Activated T-cell treated with anti-CD3 and anti-CD28 coated beads, Interleukin-2, amount 50 U/mL, for 48 hours (primary cell): ENCODE data around the gene CROCC.
"Not testable (repeated sequence)": the region's sequence is repeated elsewhere in the genome, so short reads cannot be mapped to it uniquely, and the experiment has no call there.

Experiments used
- DNase-seq, 2 experiments: peaks; one replicate each; pipeline ENCODE4 v3.0.0-alpha.2; 2020

CROCC gene

DNA sequence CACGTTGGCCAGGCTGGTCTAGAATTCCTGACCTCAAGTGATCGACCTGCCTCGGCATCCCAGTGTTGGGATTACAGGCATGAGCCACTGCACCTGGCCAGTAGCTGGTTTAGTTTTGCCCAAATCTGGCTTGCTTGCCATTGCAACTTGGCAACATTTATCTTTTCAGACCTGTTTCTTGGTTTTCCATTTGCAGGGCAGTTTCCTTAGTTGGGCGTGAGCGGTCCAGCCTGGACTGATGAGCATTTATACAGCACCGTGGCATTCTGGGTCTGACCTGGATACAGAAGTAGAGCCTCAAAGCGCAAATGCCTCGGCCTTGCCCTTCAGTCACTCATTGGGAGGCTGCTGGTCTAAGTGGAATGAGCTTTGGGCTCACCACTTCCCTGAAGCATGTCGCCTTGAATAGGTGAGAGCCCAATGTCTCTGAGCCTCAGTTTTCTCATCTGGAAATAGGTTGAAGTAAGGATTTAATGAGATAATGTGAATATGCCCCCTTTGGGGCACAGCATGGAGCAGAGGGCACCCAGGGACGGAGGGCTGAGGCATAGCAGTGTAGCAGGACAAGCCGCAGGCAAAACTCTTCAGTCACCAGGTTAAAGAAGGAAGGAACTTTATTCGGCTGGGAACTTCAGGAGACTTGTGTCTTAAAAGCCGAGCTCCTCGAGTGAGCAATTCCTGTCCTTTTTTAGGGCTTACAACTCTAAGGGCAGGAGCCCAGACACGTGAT is 2.6 kb upstream of the CROCC start:
- DNase-seq: not testable (repeated sequence)

DNA sequence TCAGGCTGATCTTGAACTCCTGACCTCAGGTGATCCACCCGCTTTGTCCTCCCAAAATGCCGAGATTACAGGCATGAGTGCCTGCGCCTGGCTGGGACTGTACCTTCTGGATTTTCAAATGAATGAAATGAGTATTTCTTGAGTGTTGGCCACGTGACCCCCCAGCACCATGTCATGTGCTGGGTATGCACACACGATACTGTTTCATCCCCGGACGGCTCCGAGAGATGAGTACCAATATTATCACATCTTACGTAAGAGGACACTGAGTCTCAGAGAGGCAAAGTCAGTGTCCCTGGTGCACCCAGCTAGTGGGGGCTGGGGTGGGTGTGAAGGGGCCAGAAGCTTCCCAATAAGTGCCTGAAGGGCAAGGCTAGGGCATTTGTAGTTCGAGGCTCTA is 780 bp upstream of the CROCC start:
- no peak for DNase-seq

DNA sequence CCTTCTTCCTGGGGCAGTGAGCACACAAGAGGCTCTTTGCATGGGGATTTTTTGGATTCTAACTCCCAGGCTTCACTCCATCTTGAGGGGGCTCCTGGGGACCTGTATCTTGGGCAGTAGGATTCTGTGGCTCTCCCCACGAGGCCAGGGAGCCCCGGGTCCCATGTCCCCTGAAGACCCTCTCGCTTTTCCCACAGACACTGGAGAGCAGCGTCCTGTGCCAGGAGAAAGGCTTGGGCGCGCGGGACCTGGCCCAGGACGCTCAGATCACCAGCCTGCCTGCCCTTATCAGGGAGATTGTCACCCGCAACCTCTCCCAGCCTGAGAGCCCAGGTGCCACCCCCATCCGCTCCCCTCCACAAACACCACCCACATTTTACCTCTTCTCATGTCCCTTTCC is 735 bp downstream of the CROCC start:
- no peak for DNase-seq

DNA sequence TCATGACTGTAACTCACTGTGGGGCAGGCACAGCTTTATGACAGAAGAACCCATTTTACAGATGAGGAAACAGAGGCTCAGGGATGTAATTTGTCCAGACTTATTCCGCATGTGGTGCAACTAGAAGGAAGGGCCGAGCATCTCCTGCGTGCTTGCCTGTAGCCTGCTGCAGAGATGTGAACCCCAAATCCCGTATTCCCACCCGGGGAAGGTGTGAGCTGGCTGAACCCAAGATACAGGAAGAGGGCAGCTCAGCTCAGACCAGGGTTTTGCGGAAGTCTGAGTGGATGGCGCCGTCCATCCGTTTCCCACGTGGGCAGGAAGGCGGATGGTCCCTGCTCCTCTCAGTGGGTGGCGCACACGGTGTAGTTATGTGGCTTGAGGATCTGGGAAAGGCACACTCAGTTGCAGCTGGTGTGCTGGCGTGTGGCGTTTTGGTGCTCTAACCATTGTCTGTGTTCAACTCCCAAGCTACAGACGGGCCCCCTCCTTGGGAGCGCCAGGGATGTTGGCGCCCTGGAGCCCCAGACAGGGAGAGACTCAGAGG is 1.2 kb downstream of the CROCC start:
- no peak for DNase-seq

DNA sequence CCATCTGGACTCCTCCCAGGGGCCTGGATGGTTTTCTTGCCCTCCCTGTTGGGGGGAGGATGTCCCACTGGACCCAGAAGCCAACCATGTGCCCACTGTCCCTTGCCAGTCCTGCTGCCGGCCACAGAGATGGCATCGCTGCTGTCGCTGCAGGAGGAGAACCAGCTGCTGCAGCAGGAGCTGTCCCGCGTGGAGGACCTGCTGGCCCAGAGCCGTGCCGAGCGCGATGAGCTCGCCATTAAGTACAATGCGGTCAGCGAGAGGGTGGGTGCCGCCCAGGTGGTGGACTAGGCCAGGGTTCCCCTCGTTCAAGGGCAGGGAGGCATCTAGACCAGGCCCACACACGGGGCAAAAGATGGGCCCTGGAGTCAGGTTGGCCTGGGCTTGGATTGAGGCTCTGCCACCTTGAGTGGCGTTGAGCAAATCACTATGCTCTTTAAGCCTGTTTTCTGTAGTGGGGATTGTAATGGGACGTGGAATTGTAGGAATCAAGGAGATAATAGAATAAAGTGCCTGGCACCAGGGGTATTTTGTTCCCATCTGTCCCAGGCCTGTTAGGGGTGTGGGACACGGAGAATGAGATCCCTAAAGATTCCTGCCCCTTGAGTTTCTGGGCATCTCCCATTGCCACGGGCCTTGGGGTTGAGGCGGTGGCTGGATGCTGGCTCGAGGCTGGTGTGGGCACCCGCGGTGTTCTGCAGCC is 2.6 kb downstream of the CROCC start:
- DNase-seq: no peak

DNA sequence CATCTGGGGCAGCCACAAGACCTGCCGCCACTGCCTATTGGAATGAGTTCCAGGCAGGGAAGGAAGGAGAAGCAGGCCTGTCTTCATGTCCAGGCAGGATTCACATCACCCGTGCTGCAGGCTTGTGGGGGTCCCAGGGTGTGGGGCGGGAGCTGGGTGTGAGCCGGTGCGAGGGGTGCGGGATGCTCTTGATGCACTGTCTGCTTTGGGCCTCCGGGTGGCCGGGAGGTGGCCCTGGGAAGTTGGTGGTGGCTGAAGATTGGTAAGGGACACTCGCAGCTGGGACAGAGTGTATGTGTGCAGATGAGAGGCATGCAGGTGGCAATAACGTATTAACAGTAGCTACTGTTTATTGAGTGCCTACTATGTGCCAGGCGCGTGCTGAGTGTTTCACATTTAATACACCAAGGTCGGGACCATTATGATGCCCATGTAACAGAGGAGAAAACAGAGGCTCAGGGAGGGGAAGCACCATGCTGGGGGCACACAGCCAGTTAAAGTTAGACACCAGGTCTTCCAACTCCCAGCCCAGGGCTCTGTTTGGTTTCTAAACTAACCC is 3.3 kb downstream of the CROCC start:
- no peak for DNase-seq

DNA sequence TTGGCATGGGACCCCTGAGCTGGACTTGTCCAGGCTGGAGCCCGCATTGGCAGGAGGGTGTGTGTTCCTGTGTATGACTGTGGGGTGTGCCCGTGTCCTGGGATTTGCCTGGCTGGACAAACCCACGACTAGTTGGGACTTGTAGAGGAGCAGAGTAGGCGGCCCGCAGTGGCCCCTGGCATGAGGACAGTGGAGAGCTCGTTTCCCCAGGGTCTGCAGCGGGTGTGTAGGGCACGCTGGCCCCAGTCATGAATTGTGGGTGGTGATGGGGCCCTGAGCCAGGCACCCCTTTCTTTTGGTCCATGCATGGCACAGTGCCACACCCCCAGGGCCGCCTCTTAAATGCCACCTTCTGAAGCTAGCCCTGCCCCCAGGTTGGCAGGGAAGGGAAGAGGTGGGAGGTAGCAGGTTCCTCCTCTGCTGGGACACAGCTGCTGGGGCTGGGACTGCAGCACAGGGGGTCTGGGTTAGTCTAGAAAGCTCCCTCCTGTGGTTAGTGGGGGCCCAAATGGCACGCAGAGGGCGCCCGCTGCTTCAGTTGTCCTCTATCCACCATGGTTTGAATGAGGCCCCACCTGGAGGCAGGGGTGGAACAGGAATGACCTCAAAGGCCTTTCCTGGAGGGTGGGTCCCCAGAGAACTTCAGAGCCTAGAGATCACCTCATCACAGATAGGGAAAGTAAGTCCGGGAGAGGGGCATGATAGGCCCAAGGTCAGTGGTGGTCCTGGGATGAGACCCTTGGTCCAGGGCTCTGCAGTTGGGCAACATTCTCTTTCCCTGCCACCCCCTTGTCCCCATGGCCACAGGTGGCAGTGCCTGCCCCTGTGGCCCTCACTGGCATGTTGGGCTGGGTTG is 4.1 kb downstream of the CROCC start:
- no peak for DNase-seq

DNA sequence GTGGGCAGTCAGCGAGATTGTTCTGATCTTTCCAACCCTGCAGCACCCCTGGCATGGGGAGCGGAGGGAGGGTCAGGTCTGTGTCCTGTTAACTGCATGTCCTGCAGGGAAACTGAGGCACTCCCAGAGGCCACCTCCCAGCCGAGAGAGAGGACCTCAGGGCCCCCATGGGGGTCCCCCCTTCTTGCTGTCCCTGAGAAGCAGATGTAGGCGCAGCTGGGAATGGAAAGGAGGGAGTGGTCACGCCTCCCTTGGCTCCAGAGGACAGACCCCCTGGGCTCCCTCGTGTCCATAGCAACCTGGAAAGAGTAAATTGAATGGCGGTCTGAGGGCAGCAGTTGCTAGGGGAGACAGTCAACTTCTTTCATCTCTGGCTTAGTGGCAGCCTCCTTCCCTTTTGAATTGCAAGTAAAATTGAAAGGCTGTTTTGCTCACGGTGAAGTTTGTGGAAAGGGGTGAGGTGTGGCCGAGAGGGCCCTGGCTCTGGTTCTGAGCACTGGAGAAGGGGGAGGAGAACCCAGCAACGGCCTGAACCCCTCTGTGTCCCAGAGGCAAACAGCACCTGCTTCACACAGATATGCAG is 4.9 kb downstream of the CROCC start:
- no peak for DNase-seq

DNA sequence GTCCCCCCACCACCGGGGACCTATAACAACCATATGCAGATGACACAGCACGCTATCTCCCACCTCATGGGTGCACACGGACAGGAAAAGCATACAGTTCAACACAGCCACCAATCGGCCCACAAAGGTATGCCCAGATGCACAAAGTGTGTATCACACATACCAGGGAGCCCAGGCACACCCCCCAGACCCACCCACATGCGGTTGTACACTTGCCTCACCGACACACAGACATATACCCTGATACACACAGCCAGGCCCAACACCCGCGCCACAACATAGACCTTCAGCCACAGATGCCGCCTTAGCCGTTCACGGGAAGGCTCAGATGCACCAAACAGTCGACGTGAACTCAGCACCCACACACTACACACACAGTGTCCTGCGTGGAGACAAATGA is 5.5 kb downstream of the CROCC start:
- DNase-seq: no peak

DNA sequence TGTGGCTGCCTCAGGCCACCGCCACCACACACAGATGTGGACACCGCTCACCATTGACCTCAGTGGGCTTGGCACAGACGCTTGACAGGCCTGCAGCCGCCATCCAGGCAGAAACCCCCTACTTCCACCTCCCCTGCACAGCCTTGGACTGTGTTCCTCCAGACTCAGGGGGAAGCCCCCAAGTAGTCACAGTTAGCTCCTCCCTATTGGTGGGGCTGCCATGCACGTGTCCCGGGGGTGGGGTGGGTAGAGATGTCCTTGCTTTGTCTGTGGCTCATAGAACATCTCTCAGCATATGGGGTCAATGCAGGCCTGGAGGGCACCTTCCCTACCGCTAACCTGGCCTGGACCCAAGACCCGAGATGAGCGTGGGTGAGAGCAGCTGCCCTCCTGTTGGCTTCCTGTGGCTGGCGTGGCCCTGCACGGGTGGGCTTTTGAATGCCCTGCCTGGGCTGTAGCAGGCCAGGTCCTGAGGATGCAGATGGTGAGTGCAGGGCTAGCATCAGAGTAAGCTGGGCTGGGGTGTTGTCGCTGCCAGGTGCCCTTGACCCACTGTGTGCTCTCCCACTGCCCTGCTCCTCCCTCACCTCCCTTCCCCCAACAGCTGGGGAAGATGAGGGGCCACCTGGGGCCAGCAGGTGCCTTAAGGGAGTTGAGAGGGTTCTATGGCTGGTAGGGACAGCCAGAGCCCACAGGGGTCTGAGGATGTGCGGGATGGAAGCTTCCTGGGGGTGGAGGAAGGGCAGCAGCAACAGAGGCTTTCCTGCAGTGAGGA is 6.2 kb downstream of the CROCC start:
- no peak for DNase-seq

DNA sequence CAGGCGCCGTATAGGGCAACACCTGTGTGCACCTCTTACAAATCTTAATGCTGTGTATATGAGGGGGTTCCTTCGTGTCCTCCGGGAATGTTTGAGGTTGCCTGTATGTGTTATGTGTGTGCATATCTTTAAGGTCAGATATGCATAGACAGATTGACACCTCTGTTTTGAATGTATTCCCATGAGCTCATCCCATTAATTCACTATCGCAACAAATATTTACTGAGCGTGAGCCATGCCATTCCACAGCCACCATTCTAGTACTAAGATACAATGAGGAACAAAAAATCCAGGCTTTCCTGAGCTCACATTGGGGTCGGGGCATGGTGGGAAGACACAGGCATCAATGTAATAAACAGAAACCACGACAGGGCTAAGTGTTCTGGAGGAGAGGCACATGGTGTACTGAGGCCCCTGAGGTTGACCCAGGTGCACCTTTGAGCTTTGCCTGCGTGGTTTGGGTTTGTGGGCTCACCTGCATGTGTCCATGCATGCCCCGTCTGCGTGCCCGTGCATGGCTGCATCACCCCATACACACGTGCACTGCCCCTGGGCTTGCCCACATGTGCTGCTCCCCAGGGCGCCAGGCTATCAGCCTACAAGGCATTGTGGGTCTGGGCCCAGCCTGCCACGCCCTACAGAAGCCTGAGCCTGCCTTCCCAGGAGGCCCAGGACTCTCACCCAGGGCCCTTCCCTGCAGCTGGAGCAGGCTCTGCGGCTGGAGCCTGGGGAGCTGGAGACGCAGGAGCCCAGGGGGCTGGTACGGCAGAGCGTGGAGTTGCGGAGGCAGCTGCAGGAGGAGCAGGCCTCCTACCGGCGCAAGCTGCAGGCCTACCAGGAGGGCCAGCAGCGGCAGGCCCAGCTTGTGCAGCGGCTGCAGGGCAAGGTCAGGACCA is 7.7 kb downstream of the CROCC start:
- DNase-seq: not testable (repeated sequence)

DNA sequence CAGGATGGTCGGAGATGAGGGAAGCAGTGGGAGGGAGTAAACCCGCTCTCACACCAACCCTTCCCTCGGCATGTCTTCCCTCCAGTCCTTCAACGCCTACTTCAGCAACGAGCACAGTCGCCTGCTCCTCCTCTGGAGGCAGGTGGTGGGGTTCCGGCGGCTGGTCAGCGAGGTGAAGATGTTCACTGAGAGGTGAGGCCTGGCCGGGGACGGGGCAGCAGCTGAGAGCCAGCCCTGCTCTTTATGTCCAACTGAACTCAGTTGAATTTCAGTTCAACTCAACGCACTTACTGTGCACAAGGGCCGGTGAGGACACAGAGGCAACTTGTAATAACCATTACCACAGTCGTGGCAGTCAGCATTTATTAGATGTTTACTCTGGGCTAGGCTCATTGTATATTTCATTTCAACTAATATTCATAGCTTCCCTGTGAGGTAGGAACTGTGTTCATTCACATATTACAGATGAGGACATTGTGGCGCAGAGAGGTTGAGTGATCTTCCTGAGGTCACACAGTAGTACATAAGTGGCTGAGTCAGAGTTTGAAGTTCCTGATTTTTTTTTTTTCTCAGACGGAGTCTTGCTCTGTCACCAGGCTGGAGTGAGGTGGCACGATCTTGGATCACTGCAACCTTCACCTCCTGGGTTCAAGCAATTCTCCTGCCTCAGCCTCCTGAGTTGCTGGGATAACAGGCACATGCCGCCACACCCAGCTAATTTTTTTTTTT is 9.6 kb downstream of the CROCC start:
- DNase-seq: not testable (repeated sequence)

DNA sequence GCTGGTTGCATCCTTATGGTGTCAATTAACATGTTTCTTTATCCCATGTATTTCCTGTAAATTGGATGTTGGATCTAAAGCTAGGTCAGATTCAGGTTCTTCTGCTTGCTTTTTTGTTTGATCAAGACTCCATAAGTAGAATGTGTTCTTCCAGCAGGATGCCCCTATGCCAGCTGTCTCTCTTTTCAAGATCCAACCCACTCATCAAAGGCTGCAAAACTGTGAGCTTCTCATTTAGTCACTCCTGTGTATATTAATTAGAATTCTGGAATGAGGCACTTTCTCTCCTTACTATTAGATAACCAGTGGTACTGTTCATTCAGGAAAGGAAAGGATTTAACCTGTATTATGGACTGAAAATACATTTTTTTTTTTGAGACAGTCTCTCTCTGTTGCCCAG is 12.2 kb downstream of the CROCC start:
- DNase-seq: not testable (repeated sequence)

DNA sequence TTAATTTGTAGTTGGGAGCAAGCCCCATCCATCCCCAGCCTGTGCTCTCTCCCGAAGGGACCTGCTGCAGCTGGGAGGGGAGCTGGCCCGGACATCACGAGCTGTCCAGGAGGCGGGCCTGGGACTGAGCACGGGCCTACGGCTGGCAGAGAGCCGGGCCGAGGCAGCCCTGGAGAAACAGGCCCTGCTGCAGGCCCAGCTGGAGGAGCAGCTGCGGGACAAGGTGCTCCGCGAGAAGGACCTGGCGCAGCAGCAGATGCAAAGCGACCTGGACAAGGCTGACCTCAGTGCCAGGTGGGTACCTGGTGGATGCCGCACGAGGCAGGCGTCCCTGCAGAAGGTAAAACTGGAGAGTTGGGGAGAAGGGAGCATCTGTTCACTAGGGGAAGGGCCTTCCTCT is 14.8 kb downstream of the CROCC start:
- DNase-seq: not testable (repeated sequence)

DNA sequence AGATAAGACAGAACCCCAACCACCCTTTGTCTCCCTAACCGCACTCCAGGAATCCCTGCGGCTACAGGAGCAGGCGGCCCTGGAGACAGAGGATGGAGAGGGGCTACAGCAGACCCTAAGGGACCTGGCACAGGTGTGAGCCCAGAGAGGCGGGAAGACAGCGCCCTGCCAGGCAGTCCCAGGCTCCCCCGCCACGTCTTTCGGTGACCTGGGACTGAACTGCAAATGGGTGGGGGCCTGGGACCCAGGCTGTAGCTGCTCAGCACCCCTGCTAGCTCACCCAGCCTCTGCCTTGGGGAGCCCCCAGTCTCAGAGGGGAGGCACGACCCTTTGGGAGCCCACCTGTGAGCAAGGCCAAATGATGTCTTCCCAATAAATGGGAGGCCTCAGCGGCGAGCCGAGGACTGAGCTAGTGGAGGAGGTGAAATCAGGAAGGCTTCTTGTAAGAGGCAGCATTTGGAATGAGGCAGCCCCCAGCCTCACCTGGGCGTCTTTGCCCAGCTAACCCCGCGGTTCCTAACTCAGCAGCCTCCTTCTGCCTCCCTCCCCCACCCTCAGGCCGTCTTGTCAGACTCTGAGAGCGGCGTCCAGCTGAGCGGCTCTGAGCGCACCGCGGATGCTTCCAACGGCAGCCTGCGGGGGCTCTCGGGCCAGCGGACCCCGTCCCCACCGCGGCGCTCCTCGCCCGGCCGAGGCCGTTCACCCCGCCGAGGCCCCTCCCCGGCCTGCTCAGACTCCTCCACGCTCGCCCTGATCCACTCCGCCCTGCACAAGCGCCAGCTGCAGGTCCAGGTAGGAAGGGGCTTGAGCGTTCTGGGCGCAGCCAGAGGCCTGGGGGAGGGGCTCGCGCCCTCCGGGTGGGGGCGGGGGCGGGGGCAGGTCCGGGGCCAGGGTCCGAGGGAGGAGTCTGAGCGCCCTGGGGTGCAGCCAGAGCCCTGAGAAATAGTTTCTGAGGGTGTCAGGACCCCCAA is 16.9 kb downstream of the CROCC start:
- no peak for DNase-seq

DNA sequence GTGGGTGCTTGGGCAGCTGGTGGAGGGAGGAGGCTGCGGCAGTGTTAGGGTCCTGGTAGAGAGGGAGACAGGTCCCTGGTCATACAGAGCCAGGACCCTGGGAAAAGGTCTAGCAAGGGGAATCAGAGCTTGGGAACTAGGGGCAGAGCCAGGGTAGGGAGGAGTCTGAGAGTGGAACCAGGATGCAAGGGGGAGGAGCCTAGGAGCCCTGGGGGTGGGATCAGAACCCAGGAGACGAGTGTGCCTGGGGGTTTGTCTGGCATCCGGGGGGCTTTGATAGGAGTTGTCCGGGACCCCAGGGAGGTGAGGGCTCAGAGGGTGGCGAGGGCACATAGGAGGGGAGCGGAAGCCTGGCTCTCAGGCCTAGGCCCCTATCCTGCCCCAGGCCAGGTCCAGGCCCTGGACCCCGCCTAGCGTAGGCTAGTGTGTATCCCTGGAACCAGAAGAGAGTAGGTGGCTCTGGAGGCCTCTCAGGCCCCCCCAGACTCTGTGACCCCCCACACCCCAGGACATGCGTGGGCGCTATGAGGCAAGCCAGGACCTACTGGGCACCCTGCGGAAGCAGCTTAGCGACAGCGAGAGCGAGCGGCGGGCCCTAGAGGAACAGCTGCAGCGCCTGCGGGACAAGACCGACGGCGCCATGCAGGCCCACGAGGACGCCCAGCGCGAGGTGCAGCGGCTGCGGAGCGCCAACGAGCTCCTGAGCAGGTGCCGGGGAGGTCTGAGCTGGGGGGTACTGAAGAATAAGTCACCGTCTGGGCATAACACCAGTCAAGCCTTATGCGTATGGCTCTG is 17.9 kb downstream of the CROCC start:
- DNase-seq: not testable (repeated sequence)

DNA sequence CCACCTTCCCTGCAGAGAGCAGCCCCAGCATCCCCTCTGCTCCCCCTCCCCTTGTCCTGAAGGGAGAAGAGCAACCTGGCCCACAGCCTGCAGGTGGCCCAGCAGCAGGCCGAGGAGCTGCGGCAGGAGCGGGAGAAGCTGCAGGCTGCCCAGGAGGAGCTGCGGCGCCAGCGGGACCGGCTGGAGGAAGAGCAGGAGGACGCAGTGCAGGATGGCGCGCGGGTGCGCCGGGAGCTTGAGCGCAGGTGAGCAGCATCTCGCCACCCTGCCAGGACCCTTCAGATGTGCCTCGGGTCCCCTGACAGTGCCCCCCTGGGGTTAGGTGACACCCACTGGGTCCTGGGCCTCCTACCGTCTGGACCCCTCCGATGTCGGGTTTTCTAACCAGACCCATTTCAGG is 22.3 kb downstream of the CROCC start:
- no peak for DNase-seq

DNA sequence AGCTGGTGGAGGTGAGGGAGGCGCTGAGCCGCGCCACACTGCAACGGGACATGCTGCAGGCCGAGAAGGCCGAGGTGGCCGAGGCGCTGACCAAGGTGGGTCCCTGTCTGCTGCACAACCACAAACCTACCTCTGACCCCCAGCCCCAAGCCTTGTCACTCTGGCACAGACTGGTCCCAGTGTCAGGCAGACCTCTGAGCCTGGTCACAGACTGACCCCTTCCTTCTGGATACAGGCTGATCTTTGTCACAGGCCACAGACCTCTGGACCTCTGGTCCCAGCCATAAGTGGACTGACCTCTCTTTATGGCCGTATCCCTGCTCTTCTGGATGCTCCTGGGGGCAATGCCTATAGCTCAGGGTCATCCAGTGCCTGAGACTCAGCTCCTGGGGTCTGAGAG is 23.8 kb downstream of the CROCC start:
- not testable (repeated sequence) for DNase-seq
